ENCODE data around the gene NRCAM. TPM values are rescaled to one million over a fixed set of nuclear protein-coding genes. Genes with fewer than 3 reads are reported as not detected.

NRCAM gene
- polyA plus RNA-seq, 2 of the 4 experiments (the other 2 are of a cell fraction) = 129 to 210 TPM

- TF ChIP-seq RARB (CRISPR knock-in tag; IDR thresholded peaks at IDR 0.05) (no peak), ZFP36 (IDR thresholded peaks at IDR 0.05; ENCODE audit: borderline replicate concordance, partially characterized antibody) (no peak), SREBF2 (IDR thresholded peaks at IDR 0.05) (no peak), PBX3 (IDR thresholded peaks at IDR 0.05) (no peak), NR3C1 (IDR thresholded peaks at IDR 0.05) (no peak), SMC3 (IDR thresholded peaks at IDR 0.05) (no peak), MAX (IDR thresholded peaks at IDR 0.05) (no peak), ZC3H11A (IDR thresholded peaks at IDR 0.05) (no peak), RAD21 (conservative IDR thresholded peaks at IDR 0.05 in 1 of 2, IDR thresholded peaks at IDR 0.05 in 1 of 2) (no peak), RFX5 (IDR thresholded peaks at IDR 0.05) (no peak)
- peak in 1 of 2 experiments; percentile 32; a peak in 2 of 6 replicates for ATAC-seq
- CTCF ChIA-PET = interaction anchor here (1.5 to 1.8 kb wide), 2 partner anchors 8 to 326 kb away, joined by 3 to 4 read pairs; no protein-coding TSS in a partner anchor
- Histone ChIP-seq H3K9me3 (no peaks in the 10 kb centered on the region), H3K27ac (no peak overlapping the region), H3K4me2 (no peak overlapping the region), H3K4me3 (no peak overlapping the region), H3K4me1 (no peaks in the 10 kb centered on the region)
- FAIRE-seq = no peak
- POLR2A ChIA-PET = no interaction called here
- no peak for DNase-seq (ENCODE audit: low read depth in 1 of 2, low spot score in 1 of 2)
- WGBS (ENCODE audit: missing lambda C conversion rate) = 95% methylated on average over 8 of the region's 8 CpGs
Measured at GRCh38 chr7:108171164-108171563, 285.1 kb downstream of the NRCAM start.

- Histone ChIP-seq H3K4me3 (no peak overlapping the region), H3K4me2 (no peak overlapping the region), H3K4me1 (no peaks in the 10 kb centered on the region), H3K27ac (no peak overlapping the region), H3K9me3 (no peaks in the 10 kb centered on the region)
- POLR2A ChIA-PET = no interaction called here
- 80% methylated on average over 5 of the region's 5 CpGs for WGBS (ENCODE audit: missing lambda C conversion rate)
- FAIRE-seq (no peak), ATAC-seq (no peak), DNase-seq (ENCODE audit: low read depth in 1 of 2, low spot score in 1 of 2) (no peak)
- CTCF ChIA-PET = interaction anchor here (1.3 to 1.5 kb wide), 2 partner anchors 9 to 284 kb away, joined by 3 to 4 read pairs; no protein-coding TSS in a partner anchor
- TF ChIP-seq SREBF2 (IDR thresholded peaks at IDR 0.05) (no peak), RNF2 (IDR thresholded peaks at IDR 0.05; ENCODE audit: borderline replicate concordance, low read depth) (no peak), CBX8 (IDR thresholded peaks at IDR 0.05) (no peak), TFCP2L1 (CRISPR knock-in tag; IDR thresholded peaks at IDR 0.05) (no peak), ZSCAN20 (CRISPR knock-in tag; IDR thresholded peaks at IDR 0.05) (no peak), GATA3 (IDR thresholded peaks at IDR 0.05; ENCODE audit: borderline replicate concordance) (no peak), ZC3H11A (IDR thresholded peaks at IDR 0.05) (no peak), RFX5 (IDR thresholded peaks at IDR 0.05) (no peak), HDAC2 (IDR thresholded peaks at IDR 0.05) (no peak), HOXB13 (CRISPR knock-in tag; IDR thresholded peaks at IDR 0.05; ENCODE audit: low read depth) (no peak), SMC3 (IDR thresholded peaks at IDR 0.05) (no peak), HEYL (CRISPR knock-in tag; IDR thresholded peaks at IDR 0.05) (no peak), HOXA7 (CRISPR knock-in tag; IDR thresholded peaks at IDR 0.05) (no peak)
Measured at GRCh38 chr7:108170251-108170650, 286.0 kb downstream of the NRCAM start.

GRCh38 chr7:108167460-108167859 is 288.8 kb downstream of the NRCAM start:
- DNase-seq (ENCODE audit: low read depth in 1 of 2, low spot score in 1 of 2) = no peak
- Histone ChIP-seq H3K4me3 (no peak overlapping the region), H3K4me2 (no peak overlapping the region), H3K9me3 (no peaks in the 10 kb centered on the region), H3K27ac (no peak overlapping the region), H3K4me1 (no peaks in the 10 kb centered on the region)
- ChIA-PET CTCF (interaction anchor here (0.8 to 0.9 kb wide), 2 partner anchors 16 to 330 kb away, joined by 3 read pairs; no protein-coding TSS in a partner anchor), POLR2A (no interaction called here)
- no peak for ATAC-seq
- FAIRE-seq = no peak
- WGBS (ENCODE audit: missing lambda C conversion rate) = 91% methylated on average over 7 of the region's 7 CpGs
- TF ChIP-seq NFE2L2 (conservative IDR thresholded peaks at IDR 0.05; ENCODE audit: low read length) (no peak), MAX (IDR thresholded peaks at IDR 0.05) (no peak), ZC3H11A (IDR thresholded peaks at IDR 0.05) (no peak), TP53 (CRISPR knock-in tag; IDR thresholded peaks at IDR 0.05) (no peak)

GRCh38 chr7:108166687-108167086 is 289.5 kb downstream of the NRCAM start:
- no peak for TF ChIP-seq CHD4 (IDR thresholded peaks at IDR 0.05; ENCODE audit: borderline replicate concordance)
- TF ChIP-seq JUNB (IDR thresholded peaks at IDR 0.05) = no peak
- H3K27ac ChIP-seq = no peak overlapping the region
- ATAC-seq (no peak), DNase-seq (ENCODE audit: low read depth in 1 of 2, low spot score in 1 of 2) (no peak), FAIRE-seq (no peak)
- H3K4me2 ChIP-seq = no peak overlapping the region
- H3K4me1 ChIP-seq = no peaks in the 10 kb centered on the region
- ChIA-PET CTCF (interaction anchor here (0.7 to 0.9 kb wide), 2 partner anchors 71 to 331 kb away, joined by 3 read pairs; no protein-coding TSS in a partner anchor), POLR2A (no interaction called here)
- no peaks in the 10 kb centered on the region for H3K9me3 ChIP-seq
- WGBS (ENCODE audit: missing lambda C conversion rate) = 93% methylated on average over 5 of the region's 5 CpGs
- no peak overlapping the region for H3K4me3 ChIP-seq
